Astrocyte of the hippocampus (primary cell): Measurements from ENCODE around the gene ZNF410.

Source experiments
- DNase-seq: peaks from one replicate; pipeline ENCODE4 v3.0.0; 2011; ENCODE audit warnings: low read depth, low spot score

ZNF410 gene

GRCh38 chr14:73949752-73950734 lies 63.4 kb downstream of the ZNF410 start, which contains the start of the genes COQ6 and FAM161B:
Gene COQ6, plus strand, starts transcription at chr14:73950302. Its CDS starts 31 bp downstream, at chr14:73950333.
Gene FAM161B, minus strand, starts transcription at chr14:73950094. Its CDS starts 68 bp downstream, at chr14:73950026.
- peak; percentile 98 for DNase-seq

- DNase-seq, result no peak
These were observed 67.1 kb downstream of the ZNF410 start for GRCh38 chr14:73953731-73954130.

GRCh38 chr14:73955674-73956073 lies 69.0 kb downstream of the ZNF410 start:
- DNase-seq, result no peak

GRCh38 chr14:73958591-73958990 lies 71.9 kb downstream of the ZNF410 start:
- DNase-seq, result no peak

GRCh38 chr14:73961192-73961591 lies 74.5 kb downstream of the ZNF410 start:
- no peak for DNase-seq

GRCh38 chr14:73965216-73965615 lies 78.6 kb downstream of the ZNF410 start:
- DNase-seq, result no peak

GRCh38 chr14:73968885-73969284 lies 82.2 kb downstream of the ZNF410 start:
- no peak for DNase-seq

GRCh38 chr14:73973497-73973896 lies 86.8 kb downstream of the ZNF410 start:
- DNase-seq, result no peak

- DNase-seq, result no peak
These were observed 89.5 kb downstream of the ZNF410 start for GRCh38 chr14:73976125-73976524.

- no peak for DNase-seq
These were observed 91.2 kb downstream of the ZNF410 start for GRCh38 chr14:73977896-73978295.
